ENCODE data around the gene FBXO17. TPM values are rescaled to one million over a fixed set of nuclear protein-coding genes. Genes with fewer than 3 reads are reported as not detected.

FBXO17 gene
- total and polyA plus RNA-seq, 2 of the 13 experiments (the other 11 are each of a cell fraction or from before 2014, with no cell fraction given) = 22.1 to 58.7 TPM

- TF ChIP-seq ZBTB39 (CRISPR knock-in tag; IDR thresholded peaks at IDR 0.05) (no peak), ZNF772 (CRISPR knock-in tag; IDR thresholded peaks at IDR 0.05) (no peak), TFAP4 (IDR thresholded peaks at IDR 0.05; ENCODE audit: borderline replicate concordance, low read depth) (peak; percentile 18; the same call in 1 of the 2 replicates), ZNF264 (CRISPR knock-in tag; IDR thresholded peaks at IDR 0.05) (no peak), SUZ12 (IDR thresholded peaks at IDR 0.05; ENCODE audit: low read depth, low read length) (no peak), ZNF124 (CRISPR knock-in tag; IDR thresholded peaks at IDR 0.05) (no peak), MED1 (CRISPR knock-in tag; IDR thresholded peaks at IDR 0.05) (peak; percentile 3; the same call in 1 of the 2 replicates), FOXP4 (CRISPR knock-in tag; IDR thresholded peaks at IDR 0.05) (no peak), PATZ1 (CRISPR knock-in tag; IDR thresholded peaks at IDR 0.05) (peak; percentile 16; the same call in 1 of the 2 replicates), ZHX2 (IDR thresholded peaks at IDR 0.05; ENCODE audit: low read depth) (no peak), ZHX2 (CRISPR knock-in tag; IDR thresholded peaks at IDR 0.05; ENCODE audit: borderline replicate concordance) (no peak), DZIP1 (CRISPR knock-in tag; IDR thresholded peaks at IDR 0.05) (no peak)
Observed at GRCh38 chr19:38975214-38975860, at the start of gene FBXO17 (continued).
